ENCODE measurements around the gene NRIP1.

The NRIP1 gene, protein sequence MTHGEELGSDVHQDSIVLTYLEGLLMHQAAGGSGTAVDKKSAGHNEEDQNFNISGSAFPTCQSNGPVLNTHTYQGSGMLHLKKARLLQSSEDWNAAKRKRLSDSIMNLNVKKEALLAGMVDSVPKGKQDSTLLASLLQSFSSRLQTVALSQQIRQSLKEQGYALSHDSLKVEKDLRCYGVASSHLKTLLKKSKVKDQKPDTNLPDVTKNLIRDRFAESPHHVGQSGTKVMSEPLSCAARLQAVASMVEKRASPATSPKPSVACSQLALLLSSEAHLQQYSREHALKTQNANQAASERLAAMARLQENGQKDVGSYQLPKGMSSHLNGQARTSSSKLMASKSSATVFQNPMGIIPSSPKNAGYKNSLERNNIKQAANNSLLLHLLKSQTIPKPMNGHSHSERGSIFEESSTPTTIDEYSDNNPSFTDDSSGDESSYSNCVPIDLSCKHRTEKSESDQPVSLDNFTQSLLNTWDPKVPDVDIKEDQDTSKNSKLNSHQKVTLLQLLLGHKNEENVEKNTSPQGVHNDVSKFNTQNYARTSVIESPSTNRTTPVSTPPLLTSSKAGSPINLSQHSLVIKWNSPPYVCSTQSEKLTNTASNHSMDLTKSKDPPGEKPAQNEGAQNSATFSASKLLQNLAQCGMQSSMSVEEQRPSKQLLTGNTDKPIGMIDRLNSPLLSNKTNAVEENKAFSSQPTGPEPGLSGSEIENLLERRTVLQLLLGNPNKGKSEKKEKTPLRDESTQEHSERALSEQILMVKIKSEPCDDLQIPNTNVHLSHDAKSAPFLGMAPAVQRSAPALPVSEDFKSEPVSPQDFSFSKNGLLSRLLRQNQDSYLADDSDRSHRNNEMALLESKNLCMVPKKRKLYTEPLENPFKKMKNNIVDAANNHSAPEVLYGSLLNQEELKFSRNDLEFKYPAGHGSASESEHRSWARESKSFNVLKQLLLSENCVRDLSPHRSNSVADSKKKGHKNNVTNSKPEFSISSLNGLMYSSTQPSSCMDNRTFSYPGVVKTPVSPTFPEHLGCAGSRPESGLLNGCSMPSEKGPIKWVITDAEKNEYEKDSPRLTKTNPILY (N-terminal part only)

DNA sequence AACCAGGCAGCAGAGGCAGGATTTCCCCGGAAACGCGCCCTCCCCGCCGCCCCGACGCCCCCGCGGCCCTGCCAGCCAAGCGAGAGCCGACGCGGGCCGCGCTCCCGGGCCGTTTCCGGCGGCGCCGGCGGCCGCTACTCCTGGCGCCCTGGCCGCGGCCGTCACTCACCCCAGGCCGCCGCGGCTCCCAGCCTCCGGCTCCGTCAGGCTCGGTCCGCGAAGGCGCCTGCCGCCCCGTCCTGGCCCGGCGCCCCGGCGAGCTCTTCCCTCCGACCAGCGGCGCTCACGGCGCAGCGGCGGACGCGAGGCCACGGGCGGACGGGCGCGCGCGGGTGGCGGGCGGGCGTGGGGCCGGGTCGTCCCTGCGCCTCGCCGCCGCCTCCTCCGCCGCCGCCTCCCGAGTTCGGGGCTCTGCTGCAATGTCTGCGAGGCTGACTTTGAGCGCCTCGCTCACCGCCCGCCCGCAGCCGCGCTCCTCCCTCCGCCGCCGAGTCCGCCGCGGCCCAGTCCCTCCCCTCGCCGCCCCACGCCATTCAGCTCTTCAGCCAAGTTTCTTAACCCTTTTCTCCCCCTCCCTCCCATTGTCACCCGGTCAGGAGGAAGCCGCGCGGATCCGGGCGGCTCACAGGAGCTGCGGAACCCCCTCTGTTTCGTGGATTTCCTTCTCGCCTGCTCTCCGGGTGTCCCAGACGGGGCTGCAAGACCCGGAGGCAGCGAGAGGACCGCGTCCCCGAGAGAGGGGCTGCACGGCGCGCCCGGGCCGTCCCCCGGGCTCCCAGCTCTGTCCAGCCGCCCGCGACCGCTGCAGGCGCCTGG lies at the start of gene NRIP1:
NRIP1 (minus strand) TSS at position 425 of the 816 bp plus-strand sequence. CDS start 96,808 bp downstream, outside the sequence.
- H3K4me2 ChIP-seq: peak within 1 kb of the TSS; percentile 69
- peak within 1 kb of the TSS; percentile 49 for H3K4me3 ChIP-seq (IDR thresholded peaks at IDR 0.05; ENCODE audit: insufficient read depth, low read depth, low read length)
- H3K36me3 ChIP-seq (ENCODE audit: insufficient read depth): no peaks in the 10 kb centered on the region
- peak within 1 kb of the TSS; percentile 98 for H2AFZ ChIP-seq (ENCODE audit: low read depth)
- no peaks in the 10 kb centered on the region for H3K27me3 ChIP-seq (ENCODE audit: insufficient read depth, low read depth)
- no peaks in the 10 kb centered on the region for H4K20me1 ChIP-seq (ENCODE audit: insufficient read depth)
- peak within 1 kb of the TSS; percentile 71; the same call in 1 of the 2 replicates for H3K9ac ChIP-seq
- H3K27ac ChIP-seq: peak within 1 kb of the TSS; percentile 51
- TF ChIP-seq, protein P1, sequence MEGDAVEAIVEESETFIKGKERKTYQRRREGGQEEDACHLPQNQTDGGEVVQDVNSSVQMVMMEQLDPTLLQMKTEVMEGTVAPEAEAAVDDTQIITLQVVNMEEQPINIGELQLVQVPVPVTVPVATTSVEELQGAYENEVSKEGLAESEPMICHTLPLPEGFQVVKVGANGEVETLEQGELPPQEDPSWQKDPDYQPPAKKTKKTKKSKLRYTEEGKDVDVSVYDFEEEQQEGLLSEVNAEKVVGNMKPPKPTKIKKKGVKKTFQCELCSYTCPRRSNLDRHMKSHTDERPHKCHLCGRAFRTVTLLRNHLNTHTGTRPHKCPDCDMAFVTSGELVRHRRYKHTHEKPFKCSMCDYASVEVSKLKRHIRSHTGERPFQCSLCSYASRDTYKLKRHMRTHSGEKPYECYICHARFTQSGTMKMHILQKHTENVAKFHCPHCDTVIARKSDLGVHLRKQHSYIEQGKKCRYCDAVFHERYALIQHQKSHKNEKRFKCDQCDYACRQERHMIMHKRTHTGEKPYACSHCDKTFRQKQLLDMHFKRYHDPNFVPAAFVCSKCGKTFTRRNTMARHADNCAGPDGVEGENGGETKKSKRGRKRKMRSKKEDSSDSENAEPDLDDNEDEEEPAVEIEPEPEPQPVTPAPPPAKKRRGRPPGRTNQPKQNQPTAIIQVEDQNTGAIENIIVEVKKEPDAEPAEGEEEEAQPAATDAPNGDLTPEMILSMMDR (conservative IDR thresholded peaks at IDR 0.05; ENCODE audit: low read depth, low read length): no peak
- H3K79me2 ChIP-seq (ENCODE audit: insufficient read depth, low read depth): peaks cover 33% of the 10 kb centered on the region; the same call in 1 of the 2 replicates
- peaks cover 18% of the 10 kb centered on the region for H3K4me1 ChIP-seq (ENCODE audit: low read depth, poor library complexity, severe bottlenecking)

DNA sequence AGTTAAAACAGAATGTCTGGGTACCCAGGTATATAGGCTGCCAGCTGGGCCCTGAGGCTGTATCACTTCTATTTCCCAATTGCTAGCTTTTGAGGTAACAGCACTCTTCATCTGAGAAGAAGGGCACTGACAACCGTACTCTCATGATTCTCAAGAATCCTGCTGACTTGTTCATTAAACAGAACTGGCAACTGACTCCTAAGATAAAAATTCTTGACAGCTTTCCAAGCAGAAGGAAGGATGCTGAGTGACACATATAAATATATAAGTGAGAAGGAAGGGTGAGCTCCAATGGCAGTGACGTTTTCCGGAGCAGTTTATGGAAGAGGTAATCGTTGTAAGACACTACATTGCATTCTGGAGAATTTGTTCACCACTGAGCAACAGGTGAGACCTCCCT lies 48.1 kb upstream of the NRIP1 start:
- no peak overlapping the region for H3K4me3 ChIP-seq (IDR thresholded peaks at IDR 0.05; ENCODE audit: insufficient read depth, low read depth, low read length)
- H3K79me2 ChIP-seq (ENCODE audit: insufficient read depth, low read depth): no peaks in the 10 kb centered on the region
- no peaks in the 10 kb centered on the region for H3K27me3 ChIP-seq (ENCODE audit: insufficient read depth, low read depth)
- no peaks in the 10 kb centered on the region for H3K36me3 ChIP-seq (ENCODE audit: insufficient read depth)
- no peaks in the 10 kb centered on the region for H3K4me1 ChIP-seq (ENCODE audit: low read depth, poor library complexity, severe bottlenecking)
- no peak overlapping the region for H2AFZ ChIP-seq (ENCODE audit: low read depth)
- no peak overlapping the region for H3K9ac ChIP-seq
- H3K27ac ChIP-seq: no peak overlapping the region
- no peak overlapping the region for H3K4me2 ChIP-seq
- TF ChIP-seq, protein P1 (conservative IDR thresholded peaks at IDR 0.05; ENCODE audit: low read depth, low read length): no peak
- no peaks in the 10 kb centered on the region for H4K20me1 ChIP-seq (ENCODE audit: insufficient read depth)

DNA sequence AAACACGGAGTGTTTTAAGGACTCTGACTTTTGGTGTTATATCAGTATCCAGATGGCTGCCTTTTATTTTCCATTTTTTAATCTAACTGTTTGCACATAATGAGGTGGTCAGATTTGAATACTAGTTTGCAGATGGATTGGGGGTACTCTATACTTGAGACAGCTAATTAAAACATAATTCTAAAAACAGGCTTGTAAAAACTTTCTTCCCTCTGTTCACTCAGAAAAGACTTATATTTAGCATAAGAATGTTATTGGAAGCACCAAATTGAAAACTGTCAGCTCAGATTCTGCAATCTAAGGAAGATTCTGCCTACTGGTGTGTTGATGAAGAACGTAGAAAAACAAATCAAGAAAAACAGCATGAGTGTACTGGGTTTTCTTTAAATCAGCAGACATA lies 44.0 kb upstream of the NRIP1 start:
- Histone ChIP-seq H3K4me3 (IDR thresholded peaks at IDR 0.05; ENCODE audit: insufficient read depth, low read depth, low read length) (no peak overlapping the region), H3K27ac (no peak overlapping the region), H3K36me3 (ENCODE audit: insufficient read depth) (no peaks in the 10 kb centered on the region), H3K27me3 (ENCODE audit: insufficient read depth, low read depth) (no peaks in the 10 kb centered on the region), H3K4me2 (no peak overlapping the region), H2AFZ (ENCODE audit: low read depth) (no peak overlapping the region), H4K20me1 (ENCODE audit: insufficient read depth) (no peaks in the 10 kb centered on the region), H3K4me1 (ENCODE audit: low read depth, poor library complexity, severe bottlenecking) (no peaks in the 10 kb centered on the region), H3K79me2 (ENCODE audit: insufficient read depth, low read depth) (no peaks in the 10 kb centered on the region), H3K9ac (no peak overlapping the region)
- TF ChIP-seq, protein P1 (conservative IDR thresholded peaks at IDR 0.05; ENCODE audit: low read depth, low read length): no peak

DNA sequence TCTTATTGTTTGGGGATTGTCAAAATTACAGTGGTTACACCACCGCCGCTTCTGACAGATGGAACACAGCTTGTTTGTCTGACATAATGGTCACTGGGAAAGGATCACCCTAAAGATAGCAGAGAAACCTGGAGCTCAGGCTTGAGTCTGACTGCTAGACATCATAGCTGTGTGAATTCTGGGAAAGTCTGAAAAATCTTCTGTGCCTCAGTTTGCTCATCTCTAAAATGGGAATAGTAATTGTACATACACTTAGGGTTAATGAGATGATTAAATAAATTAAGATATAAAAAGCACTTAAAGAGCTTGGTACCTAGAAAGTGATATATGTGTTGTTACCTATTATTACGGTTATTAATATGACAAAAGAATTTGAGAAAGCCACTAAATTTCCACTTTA lies 39.7 kb upstream of the NRIP1 start:
- Histone ChIP-seq H2AFZ (ENCODE audit: low read depth) (no peak overlapping the region), H3K27ac (no peak overlapping the region), H3K4me2 (no peak overlapping the region), H3K4me1 (ENCODE audit: low read depth, poor library complexity, severe bottlenecking) (no peaks in the 10 kb centered on the region), H3K4me3 (IDR thresholded peaks at IDR 0.05; ENCODE audit: insufficient read depth, low read depth, low read length) (no peak overlapping the region), H3K9ac (no peak overlapping the region), H3K79me2 (ENCODE audit: insufficient read depth, low read depth) (no peaks in the 10 kb centered on the region), H3K27me3 (ENCODE audit: insufficient read depth, low read depth) (no peaks in the 10 kb centered on the region), H3K36me3 (ENCODE audit: insufficient read depth) (no peaks in the 10 kb centered on the region), H4K20me1 (ENCODE audit: insufficient read depth) (no peaks in the 10 kb centered on the region)
- TF ChIP-seq, protein P1 (conservative IDR thresholded peaks at IDR 0.05; ENCODE audit: low read depth, low read length): no peak

Data from KMS-11 (cell line).